CD14-positive monocyte (primary cell): Measurements from ENCODE around the gene CREB1. TPM values are rescaled to one million over a fixed set of nuclear protein-coding genes. Genes with fewer than 3 reads are reported as not detected.
A peak's percentile ranks its signal among the peaks of the same experiment; 100 is the strongest.

ENCODE experiments used
- DNase-seq, 3 donors: peaks; one replicate each; pipeline ENCODE4 v3.0.0-alpha.2; 2011 to 2022
- H2AFZ ChIP-seq: 2 replicates; pipeline ENCODE4 v1.6.0; 2012; ENCODE audit warnings: mild to moderate bottlenecking, low read depth, low read length, inconsistent platforms; ENCODE audit not compliant: insufficient read depth, poor library complexity, severe bottlenecking
- H3K27ac ChIP-seq, 2 donors: 1 replicate in 1 of 2; 2 replicates in 1 of 2; pipeline ENCODE4 v1.5.1; 2012 to 2013; ENCODE audit warnings: low read length in 2 of 2, control low read depth in 1 of 2, inconsistent platforms in 1 of 2, low read depth in 1 of 2, mild to moderate bottlenecking in 1 of 2
- H3K27me3 ChIP-seq, 2 donors: one replicate each; pipeline versions ENCODE4 v1.6.0 to v1.6.1; 2011 to 2013; ENCODE audit warnings: low read length in 2 of 2; ENCODE audit not compliant: control insufficient read depth in 2 of 2, insufficient read depth in 2 of 2
- H3K36me3 ChIP-seq, 2 donors: replicated peaks in 1 of 2; 1 replicate in 1 of 2; 2 replicates in 1 of 2; pipeline versions ENCODE4 v1.5.1 to v1.6.1; 2012 to 2013; ENCODE audit warnings: low read length in 2 of 2, control low read depth in 1 of 2, inconsistent platforms in 1 of 2, mild to moderate bottlenecking in 1 of 2; ENCODE audit not compliant: insufficient read depth in 2 of 2, control insufficient read depth in 1 of 2
- H3K4me1 ChIP-seq, 2 donors: 1 replicate in 1 of 2; 2 replicates in 1 of 2; pipeline versions ENCODE4 v1.5.1 to v1.6.1; 2012 to 2013; ENCODE audit warnings: low read length in 2 of 2, control low read depth in 1 of 2, inconsistent platforms in 1 of 2, mild to moderate bottlenecking in 1 of 2, moderate library complexity in 1 of 2; ENCODE audit not compliant: insufficient read depth in 2 of 2, control insufficient read depth in 1 of 2
- H3K4me2 ChIP-seq: replicated peaks from 2 replicates; pipeline ENCODE3; 2012; ENCODE audit warnings: low read length, moderate library complexity, mild to moderate bottlenecking; ENCODE audit not compliant: poor library complexity, severe bottlenecking; ENCODE audit errors: extremely low read depth
- H3K4me3 ChIP-seq, 3 experiments: fragments of 200-600 bp in 1 of 3; sonication (generic) in 1 of 3; replicated peaks in 1 of 3; 1 replicate in 2 of 3; 2 replicates in 1 of 3; pipeline ENCODE4 v1.5.1; 2011 to 2013; ENCODE audit warnings: low read length in 3 of 3, mild to moderate bottlenecking in 3 of 3, control low read depth in 2 of 3, low read depth in 2 of 3, inconsistent platforms in 1 of 3, moderate library complexity in 1 of 3
- H3K79me2 ChIP-seq: 2 replicates; pipeline ENCODE4 v1.6.0; 2012; ENCODE audit warnings: mild to moderate bottlenecking, control low read depth, inconsistent platforms, low read length, moderate library complexity; ENCODE audit not compliant: insufficient read depth
- H3K9ac ChIP-seq: 2 replicates; pipeline ENCODE4 v1.6.0; 2017; ENCODE audit warnings: low read length, mild to moderate bottlenecking; ENCODE audit not compliant: insufficient read depth, poor library complexity, severe bottlenecking
- H3K9me3 ChIP-seq, 2 donors: replicated peaks in 1 of 2; 1 replicate in 1 of 2; 2 replicates in 1 of 2; pipeline versions ENCODE4 v1.5.1 to v1.6.1; 2012 to 2013; ENCODE audit warnings: low read length in 2 of 2, control low read depth in 1 of 2; ENCODE audit not compliant: control insufficient read depth in 1 of 2, insufficient read depth in 1 of 2
- H4K20me1 ChIP-seq: 2 replicates; pipeline ENCODE4 v1.6.0; 2012; ENCODE audit warnings: mild to moderate bottlenecking, low read length, control low read depth, moderate library complexity; ENCODE audit not compliant: insufficient read depth
- H3K27ac Mint-ChIP-seq, 7 donors: one replicate each; pipeline ENCODE4 v1.8.0; 2020; ENCODE audit warnings: mild to moderate bottlenecking in 7 of 7, mixed read lengths in 7 of 7, moderate library complexity in 6 of 7, inconsistent platforms in 2 of 7
- H3K27me3 Mint-ChIP-seq, 3 donors: one replicate each; pipeline ENCODE4 v1.8.0; 2021 to 2022; ENCODE audit warnings: low read depth in 3 of 3, mild to moderate bottlenecking in 3 of 3, mixed read lengths in 3 of 3, moderate library complexity in 3 of 3, inconsistent platforms in 1 of 3
- H3K36me3 Mint-ChIP-seq, 2 donors: one replicate each; pipeline ENCODE4 v1.8.0; 2020; ENCODE audit warnings: mixed read lengths in 2 of 2, inconsistent platforms in 1 of 2, mild to moderate bottlenecking in 1 of 2
- H3K4me1 Mint-ChIP-seq: one replicate; pipeline ENCODE4 v1.8.0; 2020; ENCODE audit warnings: mild to moderate bottlenecking, mixed read lengths
- H3K4me3 Mint-ChIP-seq, 2 donors: one replicate each; pipeline ENCODE4 v1.8.0; 2020; ENCODE audit warnings: mild to moderate bottlenecking in 2 of 2, mixed read lengths in 2 of 2, moderate library complexity in 1 of 2
- H3K9me3 Mint-ChIP-seq, 7 donors: one replicate each; pipeline ENCODE4 v1.8.0; 2020 to 2022; ENCODE audit warnings: mixed read lengths in 7 of 7, mild to moderate bottlenecking in 6 of 7, moderate library complexity in 6 of 7, inconsistent platforms in 2 of 7
- CTCF ChIP-seq: fragments of 200-600 bp; IDR thresholded peaks from one replicate; pipeline ENCODE4 v1.8.0; 2022; ENCODE audit warnings: antibody characterized with exemption, mild to moderate bottlenecking
- WGBS: methylation state at CpG from one replicate; pipeline ENCODE4 v1.1.5; 2013; ENCODE audit warnings: missing lambda C conversion rate; ENCODE audit not compliant: insufficient coverage; 5-methylcytosine and 5-hydroxymethylcytosine counted together
- intact Hi-C, 2 donors: fragments of 100-400 bp; cut with micrococcal nuclease; formaldehyde crosslinking; loops; one replicate each; pipeline versions ENCODE4 v1.15.0 to v1.15.1; 2023
- polyA plus RNA-seq, 3 donors: library from polyadenylated mRNA; depleted of rRNA in 1 of 3; unstranded in 2 of 3; stranded (reverse) in 1 of 3; fragments of 300-500 nt in 2 of 3; fragments of >200 nt in 1 of 3; fragmentation: Illumina TruSeq in 2 of 3; gene quantifications; 1 replicate in 2 of 3; 2 replicates in 1 of 3; pipeline ENCODE4 v1.2.3, GENCODE V29; 2012 to 2021

CREB1 gene
- polyA plus RNA-seq, 3 donors: 43.3 to 60.5 (median 55.2) TPM

GRCh38 chr2:207504513-207505170 is 25.1 kb upstream of the CREB1 start:
- intact Hi-C loops: loop anchor here (10.0 kb wide), 1 partner anchor 340 kb away; the partner anchor contains the start of gene KLF7 (in 2 of the 2)
- TF ChIP-seq CTCF: no peak
- Histone ChIP-seq H2AFZ (peak overlapping the region; percentile 41), H3K27me3 (no peaks in the 10 kb centered on the region), H3K27ac (peak overlapping the region; percentile 7 to 42), H3K4me2 (peak overlapping the region; percentile 31), H4K20me1 (no peaks in the 10 kb centered on the region), H3K4me1 (peaks cover 63 to 72% of the 10 kb centered on the region in 2 donors), H3K4me3 (peak overlapping the region in 1 of 3 experiments; percentile 29), H3K36me3 (no peaks in the 10 kb centered on the region), H3K9ac (no peak overlapping the region), H3K79me2 (no peaks in the 10 kb centered on the region), H3K9me3 (no peaks in the 10 kb centered on the region)
- Mint-ChIP-seq H3K4me1 (peaks cover 71% of the 10 kb centered on the region), H3K27ac (peak overlapping the region; percentile 75 to 99 (median 93)), H3K9me3 (peaks cover 0 to 4% (median 0%) of the 10 kb centered on the region in 7 donors), H3K27me3 (peaks cover 0 to 6% (median 2%) of the 10 kb centered on the region in 3 donors), H3K36me3 (peaks cover 9 to 12% of the 10 kb centered on the region in 2 donors), H3K4me3 (peak overlapping the region; percentile 29 to 54)
- WGBS: 70% methylated on average over 5 of the region's 11 CpGs
- peak; percentile 19 to 24 (median 24) for DNase-seq

GRCh38 chr2:207505171-207505570 is 24.6 kb upstream of the CREB1 start:
- no peaks in the 10 kb centered on the region for H3K79me2 ChIP-seq
- H3K4me3 Mint-ChIP-seq: no peak overlapping the region
- H3K27me3 Mint-ChIP-seq: peaks cover 0 to 6% (median 2%) of the 10 kb centered on the region in 3 donors
- H3K36me3 ChIP-seq: no peaks in the 10 kb centered on the region
- H3K9ac ChIP-seq: no peak overlapping the region
- peak overlapping the region in 1 of 2 donors; percentile 42 for H3K27ac ChIP-seq
- TF ChIP-seq CTCF: no peak
- no peaks in the 10 kb centered on the region for H3K9me3 ChIP-seq
- H3K36me3 Mint-ChIP-seq: peaks cover 9% of the 10 kb centered on the region in 2 donors
- DNase-seq: no peak
- peaks cover 57 to 67% of the 10 kb centered on the region in 2 donors for H3K4me1 ChIP-seq
- no peaks in the 10 kb centered on the region for H4K20me1 ChIP-seq
- peak overlapping the region in 6 of 7 donors; percentile 68 to 99 (median 92) for H3K27ac Mint-ChIP-seq
- H3K4me3 ChIP-seq: peak overlapping the region in 1 of 3 experiments; percentile 29
- peak overlapping the region; percentile 41 for H2AFZ ChIP-seq
- H3K4me1 Mint-ChIP-seq: peaks cover 66% of the 10 kb centered on the region
- H3K4me2 ChIP-seq: peak overlapping the region; percentile 31
- no CpG with 5 or more reads among the region's 3 CpGs for WGBS
- H3K27me3 ChIP-seq: no peaks in the 10 kb centered on the region
- intact Hi-C loops: loop anchor here (10.0 kb wide), 1 partner anchor 340 kb away; the partner anchor contains the start of gene KLF7 (in 2 of the 2)
- peaks cover 0 to 4% (median 0%) of the 10 kb centered on the region in 7 donors for H3K9me3 Mint-ChIP-seq
